B cell (primary cell): Measurements from ENCODE around the gene GCC2. TPM values are rescaled to one million over a fixed set of nuclear protein-coding genes. Genes with fewer than 3 reads are reported as not detected.
"Not testable (repeated sequence)": the region's sequence is repeated elsewhere in the genome, so short reads cannot be mapped to it uniquely, and the experiment has no call there.

Source experiments
- ATAC-seq: fragments of 200-7000 bp; cut with Tn5 transposase; one replicate; pipeline ENCODE4 v1.10.0; 2021; ENCODE audit warnings: low read depth, mild to moderate bottlenecking, moderate number of reproducible peaks, moderate library complexity
- CTCF ChIA-PET: fragments of 350-600 bp; sonication (Branson Sonifier 250); formaldehyde crosslinking; loops from one replicate; lab custom pipeline; 2021; ENCODE audit warnings: antibody characterized with exemption, inconsistent platforms; lab: Charles Lee
- POLR2A ChIA-PET: fragments of 350-600 bp; sonication (Branson Sonifier 250); formaldehyde crosslinking; loops from one replicate; lab custom pipeline; 2021; ENCODE audit warnings: antibody characterized with exemption; lab: Charles Lee
- DNase-seq: peaks from one replicate; pipeline ENCODE4 v3.0.0; 2013
- H2AFZ ChIP-seq: 2 replicates; pipeline ENCODE4 v1.6.1; 2012; ENCODE audit warnings: mild to moderate bottlenecking, low read depth, low read length; ENCODE audit not compliant: insufficient read depth, poor library complexity, severe bottlenecking
- H3K27ac ChIP-seq, 2 donors: 1 replicate in 1 of 2; 2 replicates in 1 of 2; pipeline ENCODE4 v1.5.1; 2012 to 2013; ENCODE audit warnings: low read length in 2 of 2, mild to moderate bottlenecking in 2 of 2, moderate library complexity in 1 of 2
- H3K27me3 ChIP-seq, 4 experiments: fragments of 200-600 bp in 1 of 4; sonication (generic) in 1 of 4; replicated peaks in 1 of 4; 1 replicate in 2 of 4; 2 replicates in 2 of 4; pipeline versions ENCODE4 v1.6.1 to v1.7.0; 2013 to 2016; ENCODE audit warnings: low read length in 3 of 4, mild to moderate bottlenecking in 2 of 4, mixed read lengths in 1 of 4, moderate library complexity in 1 of 4; ENCODE audit not compliant: insufficient read depth in 4 of 4, control insufficient read depth in 3 of 4; ENCODE audit errors: control extremely low read depth in 1 of 4
- H3K36me3 ChIP-seq, 2 experiments: replicated peaks in 1 of 2; 1 replicate in 1 of 2; 2 replicates in 1 of 2; pipeline versions ENCODE4 v1.6.1 to v1.7.1; 2013; ENCODE audit warnings: low read length in 1 of 2; ENCODE audit not compliant: insufficient read depth in 2 of 2, control insufficient read depth in 1 of 2; ENCODE audit errors: control extremely low read depth in 1 of 2, extremely low read depth in 1 of 2
- H3K4me1 ChIP-seq, 2 donors: fragments of 200-600 bp in 1 of 2; sonication (generic) in 1 of 2; 1 replicate in 1 of 2; 2 replicates in 1 of 2; pipeline versions ENCODE4 v1.5.1 to v1.6.1; 2013 to 2017; ENCODE audit warnings: low read length in 2 of 2; ENCODE audit not compliant: control insufficient read depth in 2 of 2, insufficient read depth in 2 of 2
- H3K4me2 ChIP-seq: replicated peaks from 2 replicates; pipeline ENCODE3; 2012; ENCODE audit warnings: mild to moderate bottlenecking, low read depth, low read length; ENCODE audit not compliant: poor library complexity, severe bottlenecking
- H3K4me3 ChIP-seq, 5 experiments: fragments of 200-600 bp in 1 of 5; sonication (generic) in 1 of 5; 1 replicate in 3 of 5; 2 replicates in 2 of 5; pipeline versions ENCODE4 v1.5.1 to v1.7.0; 2011 to 2016; ENCODE audit warnings: low read length in 4 of 5, mild to moderate bottlenecking in 4 of 5, low read depth in 2 of 5, control low read depth in 1 of 5, moderate library complexity in 1 of 5; ENCODE audit not compliant: insufficient read depth in 1 of 5; ENCODE audit errors: control extremely low read depth in 1 of 5, extremely low read depth in 1 of 5
- H3K79me2 ChIP-seq: fragments of 200-600 bp; sonication (generic); one replicate; pipeline ENCODE4 v1.6.0; 2016; ENCODE audit warnings: low read length; ENCODE audit not compliant: control insufficient read depth, insufficient read depth
- H3K9ac ChIP-seq: fragments of 200-600 bp; sonication (generic); 2 replicates; pipeline ENCODE4 v1.6.1; 2017; ENCODE audit warnings: mild to moderate bottlenecking, low read length, moderate library complexity
- H3K9me3 ChIP-seq, 3 donors: one replicate each; pipeline versions ENCODE4 v1.6.1 to v1.7.1; 2013; ENCODE audit warnings: low read length in 2 of 3; ENCODE audit not compliant: control insufficient read depth in 2 of 3, insufficient read depth in 1 of 3; ENCODE audit errors: control extremely low read depth in 1 of 3
- H4K20me1 ChIP-seq: 2 replicates; pipeline ENCODE4 v1.6.0; 2012; ENCODE audit warnings: mild to moderate bottlenecking, low read length; ENCODE audit not compliant: insufficient read depth, control insufficient read depth, poor library complexity, severe bottlenecking
- H3K27ac Mint-ChIP-seq: one replicate; pipeline ENCODE4 v1.8.0; 2021; ENCODE audit warnings: mixed read lengths
- H3K27me3 Mint-ChIP-seq: one replicate; pipeline ENCODE4 v1.8.0; 2021; ENCODE audit warnings: mixed read lengths
- H3K4me1 Mint-ChIP-seq: one replicate; pipeline ENCODE4 v1.8.0; 2021; ENCODE audit warnings: mixed read lengths
- H3K4me3 Mint-ChIP-seq: one replicate; pipeline ENCODE4 v1.8.0; 2021; ENCODE audit warnings: mixed read lengths
- H3K9me3 Mint-ChIP-seq: one replicate; pipeline ENCODE4 v1.8.0; 2022; ENCODE audit warnings: mixed read lengths; ENCODE audit not compliant: insufficient read depth
- WGBS: methylation state at CpG from one replicate; pipeline ENCODE4 v1.1.5; 2013; ENCODE audit warnings: missing lambda C conversion rate; ENCODE audit not compliant: insufficient coverage; 5-methylcytosine and 5-hydroxymethylcytosine counted together
- intact Hi-C: fragments of 100-400 bp; cut with micrococcal nuclease; formaldehyde crosslinking; loops from one replicate; pipeline ENCODE4 v1.10.0; 2022
- polyA plus RNA-seq: library from polyadenylated mRNA; depleted of rRNA; stranded (reverse); fragments of >200 nt; gene quantifications from 2 replicates; pipeline ENCODE4 v1.2.3, GENCODE V29; 2012
- total RNA-seq, 2 donors: library from RNA; stranded (reverse); fragments of 120-200 nt in 1 of 2; gene quantifications; 1 replicate in 1 of 2; 2 replicates in 1 of 2; pipeline versions ENCODE4 v1.2.3 to v1.2.4, GENCODE V29; 2013 to 2022

Gene GCC2
- total and polyA plus RNA-seq, 2 donors (not counting 1 experiment from before 2014, with no cell fraction given) = 12.3 to 87.9 TPM

DNA sequence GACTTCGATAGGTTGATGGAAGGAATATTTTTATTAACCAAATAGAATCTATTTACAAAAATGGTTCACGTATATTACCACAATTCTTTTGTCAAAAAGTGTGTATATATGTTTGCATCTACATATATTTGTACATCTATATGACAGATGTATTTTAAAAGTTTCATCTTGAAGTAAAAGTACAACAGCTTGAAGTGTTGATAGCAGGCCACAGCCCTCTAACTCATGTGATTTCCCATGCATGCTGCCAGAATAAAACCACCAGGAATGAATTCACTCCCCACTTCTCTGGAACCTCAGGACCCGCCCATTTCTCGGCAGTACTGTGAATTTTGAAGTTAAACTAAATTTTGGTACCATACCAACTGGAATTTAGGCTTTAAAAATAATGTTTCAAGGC lies 58.6 kb downstream of the GCC2 start:
- intact Hi-C loops, H3K9me3 ChIP-seq, H4K20me1 ChIP-seq, CTCF ChIA-PET, H3K4me1 ChIP-seq, H3K27ac Mint-ChIP-seq, H3K79me2 ChIP-seq, H3K9ac ChIP-seq, H3K4me3 ChIP-seq, DNase-seq, H3K4me2 ChIP-seq, ATAC-seq, H3K4me1 Mint-ChIP-seq, H2AFZ ChIP-seq, H3K4me3 Mint-ChIP-seq, H3K36me3 ChIP-seq, POLR2A ChIA-PET, H3K27me3 Mint-ChIP-seq, H3K27me3 ChIP-seq, H3K9me3 Mint-ChIP-seq, H3K27ac ChIP-seq: not testable (repeated sequence)
- WGBS = no CpG with 5 or more reads among the region's 4 CpGs

- H3K4me2 ChIP-seq, H3K9me3 ChIP-seq, H3K27ac Mint-ChIP-seq, H3K4me3 ChIP-seq, H2AFZ ChIP-seq, ATAC-seq, H3K4me1 Mint-ChIP-seq, H3K4me3 Mint-ChIP-seq, H3K27me3 ChIP-seq, intact Hi-C loops, H4K20me1 ChIP-seq, H3K79me2 ChIP-seq, POLR2A ChIA-PET, H3K36me3 ChIP-seq, H3K27ac ChIP-seq, H3K9me3 Mint-ChIP-seq, H3K27me3 Mint-ChIP-seq, H3K9ac ChIP-seq, H3K4me1 ChIP-seq, DNase-seq: not testable (repeated sequence)
- CTCF ChIA-PET = interaction anchor here (1.2 kb wide), 1 partner anchor 124 kb away, joined by 3 read pairs; no protein-coding TSS in a partner anchor
- no CpG with 5 or more reads among the region's 3 CpGs for WGBS
Measured at GRCh38 chr2:108512431-108512830, 63.4 kb downstream of the GCC2 start.

- H3K4me3 ChIP-seq, H3K4me1 Mint-ChIP-seq, H3K4me1 ChIP-seq, H3K27me3 ChIP-seq, H3K9ac ChIP-seq, intact Hi-C loops, H3K27ac Mint-ChIP-seq, H3K9me3 ChIP-seq, ATAC-seq, CTCF ChIA-PET, DNase-seq, H3K36me3 ChIP-seq, H3K27me3 Mint-ChIP-seq, H2AFZ ChIP-seq, H3K4me2 ChIP-seq, H4K20me1 ChIP-seq, H3K4me3 Mint-ChIP-seq, POLR2A ChIA-PET, H3K79me2 ChIP-seq, H3K9me3 Mint-ChIP-seq, H3K27ac ChIP-seq: not testable (repeated sequence)
- no CpG with 5 or more reads among the region's 2 CpGs for WGBS
Measured at GRCh38 chr2:108514478-108514877, 65.5 kb downstream of the GCC2 start.

- H3K4me1 Mint-ChIP-seq, H3K4me3 ChIP-seq, H3K27ac ChIP-seq, DNase-seq, H3K9ac ChIP-seq, H3K36me3 ChIP-seq, H3K4me2 ChIP-seq, POLR2A ChIA-PET, intact Hi-C loops, H3K4me1 ChIP-seq, H3K27me3 Mint-ChIP-seq, H3K9me3 Mint-ChIP-seq, CTCF ChIA-PET, H2AFZ ChIP-seq, H3K27me3 ChIP-seq, ATAC-seq, H3K9me3 ChIP-seq, H4K20me1 ChIP-seq, H3K27ac Mint-ChIP-seq, H3K4me3 Mint-ChIP-seq, H3K79me2 ChIP-seq: not testable (repeated sequence)
- no CpG with 5 or more reads among the region's 6 CpGs for WGBS
Measured at GRCh38 chr2:108524688-108525087, 75.7 kb downstream of the GCC2 start.
